Coronary artery (tissue), 2 donors: Measurements from ENCODE around the gene CCDC182.

Experiments used
- DNase-seq: peaks from one replicate; pipeline ENCODE4 v3.0.0-alpha.2; 2017; ENCODE audit warnings: low spot score
- H3K27ac ChIP-seq, 2 donors: fragments of 200-600 bp; sonication (generic); one replicate each; pipeline ENCODE4 v1.5.1; 2016 to 2019
- H3K4me3 ChIP-seq: fragments of 200-600 bp; sonication (generic); 2 replicates; pipeline ENCODE4 v1.5.1; 2016; ENCODE audit warnings: mild to moderate bottlenecking, moderate library complexity
- TF ChIP-seq, protein P1 (sequence below): fragments of 200-600 bp; sonication (generic); IDR thresholded peaks from one replicate; pipeline ENCODE4 v1.5.1; 2019; ENCODE audit warnings: antibody characterized with exemption

CCDC182 gene

DNA sequence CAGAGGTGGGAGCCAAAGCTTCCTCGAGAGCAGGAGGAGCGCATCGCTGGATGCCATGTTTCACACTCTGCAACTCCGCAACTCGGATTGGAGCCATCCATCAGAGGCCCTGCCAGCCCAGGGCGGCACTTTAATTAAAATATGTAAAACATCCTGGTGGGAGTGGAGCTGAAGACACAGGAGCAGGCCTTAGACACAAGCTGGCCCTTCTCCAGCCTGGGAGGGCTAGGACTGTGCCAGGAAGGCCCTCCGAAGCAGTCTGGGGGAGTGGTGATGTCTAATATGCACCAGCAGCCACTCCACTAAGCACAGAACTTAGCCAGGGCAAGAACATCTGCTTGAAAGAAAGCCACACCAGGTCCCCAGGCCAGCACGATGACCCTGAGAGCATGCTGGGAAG lies 5.8 kb upstream of the CCDC182 start:
- H3K27ac ChIP-seq, result no peak overlapping the region
- TF ChIP-seq, protein P1, sequence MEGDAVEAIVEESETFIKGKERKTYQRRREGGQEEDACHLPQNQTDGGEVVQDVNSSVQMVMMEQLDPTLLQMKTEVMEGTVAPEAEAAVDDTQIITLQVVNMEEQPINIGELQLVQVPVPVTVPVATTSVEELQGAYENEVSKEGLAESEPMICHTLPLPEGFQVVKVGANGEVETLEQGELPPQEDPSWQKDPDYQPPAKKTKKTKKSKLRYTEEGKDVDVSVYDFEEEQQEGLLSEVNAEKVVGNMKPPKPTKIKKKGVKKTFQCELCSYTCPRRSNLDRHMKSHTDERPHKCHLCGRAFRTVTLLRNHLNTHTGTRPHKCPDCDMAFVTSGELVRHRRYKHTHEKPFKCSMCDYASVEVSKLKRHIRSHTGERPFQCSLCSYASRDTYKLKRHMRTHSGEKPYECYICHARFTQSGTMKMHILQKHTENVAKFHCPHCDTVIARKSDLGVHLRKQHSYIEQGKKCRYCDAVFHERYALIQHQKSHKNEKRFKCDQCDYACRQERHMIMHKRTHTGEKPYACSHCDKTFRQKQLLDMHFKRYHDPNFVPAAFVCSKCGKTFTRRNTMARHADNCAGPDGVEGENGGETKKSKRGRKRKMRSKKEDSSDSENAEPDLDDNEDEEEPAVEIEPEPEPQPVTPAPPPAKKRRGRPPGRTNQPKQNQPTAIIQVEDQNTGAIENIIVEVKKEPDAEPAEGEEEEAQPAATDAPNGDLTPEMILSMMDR, result no peak
- no peak overlapping the region for H3K4me3 ChIP-seq
- DNase-seq, result no peak

DNA sequence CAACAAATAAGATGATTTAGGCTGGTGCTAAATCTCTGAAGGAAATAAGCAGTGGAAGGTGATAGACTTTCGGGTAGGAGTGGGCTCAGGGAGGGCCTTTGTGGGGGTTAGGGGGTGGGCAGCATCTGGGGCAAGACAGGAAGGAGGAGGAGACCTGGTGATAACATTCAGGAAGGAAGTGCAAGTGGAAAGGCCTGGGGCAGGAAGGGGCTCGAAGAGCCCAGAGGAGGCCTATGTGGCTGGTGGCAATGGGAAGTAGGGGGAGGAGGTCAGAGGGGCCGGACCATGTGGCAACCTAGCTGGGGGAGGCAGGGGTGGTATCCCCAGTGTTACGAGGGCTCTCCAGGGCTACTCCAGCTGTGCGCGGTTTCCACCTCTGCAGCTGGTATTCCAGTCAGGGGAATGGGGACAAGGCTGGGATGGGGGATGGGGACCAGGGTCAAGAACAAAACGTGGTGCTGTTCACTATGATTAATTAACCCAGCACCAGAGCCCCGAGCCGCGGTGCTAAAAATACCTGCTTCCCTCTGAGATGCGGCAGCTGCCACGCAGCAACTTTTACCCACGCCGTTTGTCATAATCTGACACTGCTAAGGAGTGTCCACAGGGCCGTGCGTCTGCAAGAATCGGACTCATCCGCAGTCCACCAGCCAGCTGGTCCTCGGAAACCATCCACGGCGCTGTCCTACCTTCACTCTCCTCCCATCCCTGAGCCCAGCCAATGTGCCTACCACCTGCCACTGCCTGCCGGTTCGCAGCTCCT lies 5.2 kb upstream of the CCDC182 start:
- no peak overlapping the region for H3K27ac ChIP-seq
- no peak for DNase-seq
- TF ChIP-seq, protein P1, result no peak
- H3K4me3 ChIP-seq, result no peak overlapping the region

- Histone ChIP-seq H3K4me3 (no peak overlapping the region), H3K27ac (no peak overlapping the region)
- no peak for DNase-seq
- TF ChIP-seq, protein P1, result no peak
Observed at GRCh38 chr17:57749701-57750100, 4.6 kb upstream of the CCDC182 start.

DNA sequence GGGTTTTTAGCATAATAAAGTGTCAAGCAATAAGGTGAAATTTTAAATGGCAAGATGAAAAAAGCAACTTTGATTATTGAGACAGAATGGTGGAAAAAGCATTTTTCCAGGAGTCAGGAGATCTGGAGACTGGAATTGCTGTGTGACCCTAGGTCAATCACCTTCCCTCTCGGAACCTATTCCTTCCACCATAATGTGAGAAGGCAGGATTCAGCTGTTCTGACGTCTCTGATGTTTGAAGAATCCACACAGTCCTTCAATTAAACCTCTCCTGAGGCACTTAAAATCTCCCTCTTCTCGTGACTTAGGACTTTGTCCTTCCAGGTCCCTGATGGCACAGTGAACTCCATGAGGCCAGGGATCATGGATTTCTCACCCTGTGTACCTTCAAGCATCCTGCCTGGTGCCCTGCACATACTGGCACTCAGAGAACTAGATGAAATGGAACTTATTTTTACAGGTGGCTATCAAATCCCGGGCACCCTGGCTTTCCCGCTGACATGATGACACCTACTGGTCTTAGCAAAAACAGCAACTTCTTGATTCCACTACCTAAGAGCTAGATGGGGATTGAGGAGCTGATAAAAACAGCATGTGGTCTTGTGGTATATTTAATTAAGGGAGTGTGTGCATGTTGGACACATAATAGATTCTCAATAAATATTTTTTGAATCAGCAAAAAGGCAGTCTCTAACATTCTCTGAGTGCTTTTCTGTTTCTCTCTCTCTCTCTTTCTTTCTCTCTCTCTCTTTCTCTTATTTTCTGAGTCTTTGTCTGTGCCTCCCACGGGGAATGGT lies 2.3 kb upstream of the CCDC182 start:
- Histone ChIP-seq H3K4me3 (no peak overlapping the region), H3K27ac (no peak overlapping the region)
- no peak for DNase-seq
- TF ChIP-seq, protein P1, result peak; percentile 61

- TF ChIP-seq, protein P1, result no peak
- H3K4me3 ChIP-seq, result no peak overlapping the region
- H3K27ac ChIP-seq, result no peak overlapping the region
- no peak for DNase-seq
Observed at GRCh38 chr17:57746221-57746620, 1.1 kb upstream of the CCDC182 start.

DNA sequence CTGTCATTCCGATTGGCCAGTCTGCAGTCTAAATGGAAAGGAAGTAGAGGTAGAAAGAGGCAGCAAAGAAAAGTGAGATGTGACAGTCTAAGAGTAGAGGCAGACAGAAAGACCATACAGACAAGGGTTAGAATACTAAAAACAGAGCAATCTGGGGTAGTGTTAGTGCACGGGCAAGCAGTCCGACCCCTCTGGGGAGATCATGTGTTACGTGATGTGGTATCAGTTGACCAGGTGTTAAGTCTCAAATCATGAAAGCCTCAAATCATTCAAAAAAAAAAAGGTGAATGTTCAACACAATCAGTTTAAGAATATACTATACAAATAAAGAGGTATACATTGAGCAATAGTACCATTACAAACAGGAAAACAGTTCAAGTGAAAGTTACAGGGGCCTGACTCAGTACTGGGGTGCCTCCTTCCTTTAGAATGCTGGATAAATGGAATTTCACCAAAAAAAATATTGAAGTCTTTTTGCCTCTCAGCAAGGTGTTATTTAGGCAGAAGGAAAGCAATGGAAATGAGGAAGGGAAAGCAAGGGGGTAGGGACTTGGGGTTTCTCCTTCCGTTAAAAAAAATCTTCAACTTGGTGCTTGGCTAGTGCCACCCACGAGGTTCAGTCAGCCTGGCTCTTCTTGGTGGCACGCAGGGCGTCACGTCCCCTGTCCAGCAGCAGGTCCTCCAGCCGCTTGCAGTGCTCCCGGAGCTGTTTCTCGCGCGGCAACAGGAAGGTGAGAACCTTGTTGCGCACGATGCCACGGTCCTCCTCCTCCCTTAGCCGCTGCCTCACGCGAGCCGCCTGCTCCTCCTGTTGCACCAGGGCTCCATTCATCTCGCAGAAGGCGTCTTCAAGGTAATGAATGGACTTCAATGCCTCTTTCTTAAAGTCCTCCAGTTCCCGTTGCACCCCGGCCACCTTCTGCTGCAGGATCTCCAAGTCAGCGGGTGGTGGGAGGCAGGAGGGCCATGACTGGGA lies 616 bp downstream of the CCDC182 start:
- DNase-seq, result no peak

More for the DNA sequence above, 616 bp downstream of the CCDC182 start:
- no peak overlapping the region for H3K4me3 ChIP-seq
- no peak overlapping the region for H3K27ac ChIP-seq
- TF ChIP-seq, protein P1, result no peak
